ENCODE measurements around the gene MCTP1. TPM values are rescaled to one million over a fixed set of nuclear protein-coding genes. Genes with fewer than 3 reads are reported as not detected.

The MCTP1 gene
- total RNA-seq, 2 experiments from 2014 or later, result not detected

DNA sequence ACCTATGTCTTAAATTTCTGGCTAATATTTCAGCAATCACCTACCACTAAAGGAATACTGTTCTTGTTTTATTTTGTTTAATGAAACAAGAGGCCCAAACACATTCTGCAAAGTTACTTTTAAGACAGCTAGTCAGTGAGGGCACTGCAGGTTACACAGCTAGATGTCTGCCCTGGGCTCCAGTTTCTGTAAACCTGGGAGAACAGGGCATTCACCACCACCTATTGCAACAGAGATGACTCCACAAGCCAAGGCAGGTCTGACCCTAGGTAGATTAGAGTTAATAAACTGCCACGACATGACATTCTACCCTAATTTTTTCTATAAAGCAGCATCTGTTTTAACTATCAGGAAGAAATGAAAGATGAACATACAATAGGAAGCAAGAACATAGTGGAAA is 575.6 kb downstream of the MCTP1 start:
- Histone ChIP-seq H3K4me2 (ENCODE audit: low read length) (no peak overlapping the region), H3K79me2 (ENCODE audit: insufficient read depth, low read depth, low read length) (no peaks in the 10 kb centered on the region), H3K27ac (ENCODE audit: low read depth, low read length, poor library complexity, severe bottlenecking) (no peak overlapping the region), H2AFZ (ENCODE audit: low read length) (no peak overlapping the region), H3K4me3 (ENCODE audit: low read depth, low read length, poor library complexity, severe bottlenecking) (no peak overlapping the region), H3K9me3 (ENCODE audit: low read length) (no peaks in the 10 kb centered on the region), H4K20me1 (ENCODE audit: insufficient read depth, low read length) (no peaks in the 10 kb centered on the region), H3K9me2 (ENCODE audit: insufficient read depth, low read length) (no peaks in the 10 kb centered on the region), H3K36me3 (ENCODE audit: insufficient read depth, low read length) (peaks cover 21% of the 10 kb centered on the region), H3K4me1 (ENCODE audit: insufficient read depth, low read length, poor library complexity, severe bottlenecking) (peaks cover 8% of the 10 kb centered on the region)
- CTCF ChIA-PET (ENCODE audit: unreplicated experiment), result no interaction called here
- no peak for TF ChIP-seq EZH2phosphoT487 (IDR thresholded peaks at IDR 0.05; ENCODE audit: borderline replicate concordance, low read depth, low read length)
- TF ChIP-seq, protein P1, sequence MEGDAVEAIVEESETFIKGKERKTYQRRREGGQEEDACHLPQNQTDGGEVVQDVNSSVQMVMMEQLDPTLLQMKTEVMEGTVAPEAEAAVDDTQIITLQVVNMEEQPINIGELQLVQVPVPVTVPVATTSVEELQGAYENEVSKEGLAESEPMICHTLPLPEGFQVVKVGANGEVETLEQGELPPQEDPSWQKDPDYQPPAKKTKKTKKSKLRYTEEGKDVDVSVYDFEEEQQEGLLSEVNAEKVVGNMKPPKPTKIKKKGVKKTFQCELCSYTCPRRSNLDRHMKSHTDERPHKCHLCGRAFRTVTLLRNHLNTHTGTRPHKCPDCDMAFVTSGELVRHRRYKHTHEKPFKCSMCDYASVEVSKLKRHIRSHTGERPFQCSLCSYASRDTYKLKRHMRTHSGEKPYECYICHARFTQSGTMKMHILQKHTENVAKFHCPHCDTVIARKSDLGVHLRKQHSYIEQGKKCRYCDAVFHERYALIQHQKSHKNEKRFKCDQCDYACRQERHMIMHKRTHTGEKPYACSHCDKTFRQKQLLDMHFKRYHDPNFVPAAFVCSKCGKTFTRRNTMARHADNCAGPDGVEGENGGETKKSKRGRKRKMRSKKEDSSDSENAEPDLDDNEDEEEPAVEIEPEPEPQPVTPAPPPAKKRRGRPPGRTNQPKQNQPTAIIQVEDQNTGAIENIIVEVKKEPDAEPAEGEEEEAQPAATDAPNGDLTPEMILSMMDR (conservative IDR thresholded peaks at IDR 0.05; ENCODE audit: low read length), result no peak
- intact Hi-C loops (cut with micrococcal nuclease; ENCODE audit: unreplicated experiment), result no loop called here
- POLR2A ChIA-PET, result no interaction called here
- no TSS peak for BruUV-seq (replicated peaks)
- DNase-seq (ENCODE audit: low spot score), result no peak

DNA sequence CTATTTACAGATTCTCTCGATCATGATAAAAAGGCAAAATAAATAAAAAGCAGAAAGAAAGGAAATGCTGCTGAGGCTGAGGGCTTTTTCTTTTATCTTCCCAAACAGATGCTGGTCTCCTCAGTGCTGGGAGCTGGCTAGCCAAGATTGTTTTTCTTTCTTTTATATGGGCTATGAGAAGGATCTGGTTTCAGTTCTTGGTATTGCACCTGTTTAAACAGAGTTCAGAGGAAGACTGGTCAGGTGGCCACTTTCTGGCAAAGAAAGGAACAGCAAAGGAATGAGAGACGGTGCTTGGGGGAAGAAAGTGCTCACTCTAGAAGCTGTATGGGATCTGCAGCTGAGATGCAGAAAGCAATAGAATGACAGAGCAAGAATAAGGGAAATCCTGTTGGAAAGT is 577.5 kb downstream of the MCTP1 start:
- Histone ChIP-seq H3K36me3 (ENCODE audit: insufficient read depth, low read length) (peaks cover 13% of the 10 kb centered on the region), H2AFZ (ENCODE audit: low read length) (no peak overlapping the region), H3K4me3 (ENCODE audit: low read depth, low read length, poor library complexity, severe bottlenecking) (no peak overlapping the region), H3K27ac (ENCODE audit: low read depth, low read length, poor library complexity, severe bottlenecking) (no peak overlapping the region), H3K4me1 (ENCODE audit: insufficient read depth, low read length, poor library complexity, severe bottlenecking) (peaks cover 17% of the 10 kb centered on the region), H3K4me2 (ENCODE audit: low read length) (no peak overlapping the region), H3K9me3 (ENCODE audit: low read length) (no peaks in the 10 kb centered on the region), H4K20me1 (ENCODE audit: insufficient read depth, low read length) (no peaks in the 10 kb centered on the region), H3K79me2 (ENCODE audit: insufficient read depth, low read depth, low read length) (no peaks in the 10 kb centered on the region), H3K9me2 (ENCODE audit: insufficient read depth, low read length) (no peaks in the 10 kb centered on the region)
- CTCF ChIA-PET (ENCODE audit: unreplicated experiment), result no interaction called here
- DNase-seq (ENCODE audit: low spot score), result peak; percentile 24
- TF ChIP-seq EZH2phosphoT487 (IDR thresholded peaks at IDR 0.05; ENCODE audit: borderline replicate concordance, low read depth, low read length), result no peak
- TF ChIP-seq, protein P1 (conservative IDR thresholded peaks at IDR 0.05; ENCODE audit: low read length), result no peak
- BruUV-seq (replicated peaks), result no TSS peak
- intact Hi-C loops (cut with micrococcal nuclease; ENCODE audit: unreplicated experiment), result no loop called here
- POLR2A ChIA-PET, result interaction anchor here (0.6 kb wide), 1 partner anchor 98 kb away, joined by 3 read pairs; no protein-coding TSS in a partner anchor

DNA sequence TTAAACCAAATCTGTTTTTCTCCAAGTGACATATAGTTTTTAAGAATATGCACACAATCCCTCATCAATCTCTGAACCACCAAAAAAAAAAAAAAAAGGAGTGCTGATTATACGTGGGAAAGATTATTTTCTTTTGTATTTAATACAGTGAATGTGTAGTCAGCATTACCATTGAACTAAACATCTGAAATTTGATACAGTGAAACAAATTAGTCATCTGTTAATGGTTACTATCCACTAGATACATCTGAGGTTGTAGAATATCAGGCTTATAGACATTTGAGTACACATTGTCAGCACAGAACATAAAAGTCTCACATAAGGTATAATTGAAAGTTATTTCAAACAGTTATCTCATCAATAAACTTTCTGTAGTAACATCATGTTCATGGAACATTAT is 579.5 kb downstream of the MCTP1 start:
- intact Hi-C loops (cut with micrococcal nuclease; ENCODE audit: unreplicated experiment), result no loop called here
- no TSS peak for BruUV-seq (replicated peaks)
- no peaks in the 10 kb centered on the region for H3K9me2 ChIP-seq (ENCODE audit: insufficient read depth, low read length)
- no peaks in the 10 kb centered on the region; the same call in 1 of the 2 replicates for H4K20me1 ChIP-seq (ENCODE audit: insufficient read depth, low read length)
- no peaks in the 10 kb centered on the region for H3K79me2 ChIP-seq (ENCODE audit: insufficient read depth, low read depth, low read length)
- no peak for DNase-seq (ENCODE audit: low spot score)
- no peak overlapping the region for H3K4me2 ChIP-seq (ENCODE audit: low read length)
- no peak overlapping the region for H2AFZ ChIP-seq (ENCODE audit: low read length)
- ChIA-PET POLR2A (interaction anchor here (0.7 kb wide), 1 partner anchor 747 kb away, joined by 5 read pairs; no protein-coding TSS in a partner anchor), CTCF (ENCODE audit: unreplicated experiment) (no interaction called here)
- no peak for TF ChIP-seq EZH2phosphoT487 (IDR thresholded peaks at IDR 0.05; ENCODE audit: borderline replicate concordance, low read depth, low read length)
- TF ChIP-seq, protein P1 (conservative IDR thresholded peaks at IDR 0.05; ENCODE audit: low read length), result no peak
- no peak overlapping the region for H3K4me3 ChIP-seq (ENCODE audit: low read depth, low read length, poor library complexity, severe bottlenecking)
- H3K4me1 ChIP-seq (ENCODE audit: insufficient read depth, low read length, poor library complexity, severe bottlenecking), result peaks cover 23% of the 10 kb centered on the region
- peaks cover 10% of the 10 kb centered on the region; the same call in 1 of the 2 replicates for H3K36me3 ChIP-seq (ENCODE audit: insufficient read depth, low read length)
- no peaks in the 10 kb centered on the region for H3K9me3 ChIP-seq (ENCODE audit: low read length)
- H3K27ac ChIP-seq (ENCODE audit: low read depth, low read length, poor library complexity, severe bottlenecking), result no peak overlapping the region
